ENCODE results near the gene TGFA.

The TGFA gene

GRCh38 chr2:70523996-70524965 is 29.3 kb downstream of the TGFA start:
- DNase-seq = peak; percentile 52

GRCh38 chr2:70523672-70523995 is 30.0 kb downstream of the TGFA start:
- DNase-seq = no peak

GRCh38 chr2:70522627-70523026 is 31.0 kb downstream of the TGFA start:
- no peak for DNase-seq

- no peak for DNase-seq
These were observed 32.8 kb downstream of the TGFA start for GRCh38 chr2:70520825-70521224.

- no peak for DNase-seq
These were observed 34.2 kb downstream of the TGFA start for GRCh38 chr2:70519453-70519852.

- DNase-seq = no peak
These were observed 35.1 kb downstream of the TGFA start for GRCh38 chr2:70518557-70518956.

- no peak for DNase-seq
These were observed 35.8 kb downstream of the TGFA start for GRCh38 chr2:70517804-70518203.

- peak; percentile 52 for DNase-seq
These were observed 37.0 kb downstream of the TGFA start for GRCh38 chr2:70516596-70516995.

- DNase-seq = peak; percentile 39
These were observed 37.7 kb downstream of the TGFA start for GRCh38 chr2:70515938-70516337.

GRCh38 chr2:70514612-70515055 is 39.0 kb downstream of the TGFA start:
- no peak for DNase-seq

GRCh38 chr2:70513738-70514137 is 39.9 kb downstream of the TGFA start:
- DNase-seq = no peak

- no peak for DNase-seq
These were observed 41.5 kb downstream of the TGFA start for GRCh38 chr2:70511971-70512729.

GRCh38 chr2:70510313-70510712 is 43.3 kb downstream of the TGFA start:
- peak; percentile 37 for DNase-seq

GRCh38 chr2:70509565-70509964 is 44.1 kb downstream of the TGFA start:
- no peak for DNase-seq

- no peak for DNase-seq
These were observed 44.7 kb downstream of the TGFA start for GRCh38 chr2:70508711-70509462.

- no peak for DNase-seq
These were observed 47.8 kb downstream of the TGFA start for GRCh38 chr2:70505613-70506391.

GRCh38 chr2:70504750-70505149 is 48.9 kb downstream of the TGFA start:
- no peak for DNase-seq

- no peak for DNase-seq
These were observed 49.7 kb downstream of the TGFA start for GRCh38 chr2:70503896-70504295.

GRCh38 chr2:70501728-70502127 is 51.9 kb downstream of the TGFA start:
- DNase-seq = no peak

GRCh38 chr2:70501215-70501614 is 52.4 kb downstream of the TGFA start:
- DNase-seq = no peak

- DNase-seq = no peak
These were observed 54.4 kb downstream of the TGFA start for GRCh38 chr2:70499253-70499652.

GRCh38 chr2:70498528-70498927 is 55.1 kb downstream of the TGFA start:
- no peak for DNase-seq

Data from CD4-positive, alpha-beta T cell treated with Interleukin-15 for 1 hour (primary cell).